Measurements from ENCODE around the gene SPATS2.
"Not testable (repeated sequence)": the region's sequence is repeated elsewhere in the genome, so short reads cannot be mapped to it uniquely, and the experiment has no call there.

SPATS2 gene

DNA sequence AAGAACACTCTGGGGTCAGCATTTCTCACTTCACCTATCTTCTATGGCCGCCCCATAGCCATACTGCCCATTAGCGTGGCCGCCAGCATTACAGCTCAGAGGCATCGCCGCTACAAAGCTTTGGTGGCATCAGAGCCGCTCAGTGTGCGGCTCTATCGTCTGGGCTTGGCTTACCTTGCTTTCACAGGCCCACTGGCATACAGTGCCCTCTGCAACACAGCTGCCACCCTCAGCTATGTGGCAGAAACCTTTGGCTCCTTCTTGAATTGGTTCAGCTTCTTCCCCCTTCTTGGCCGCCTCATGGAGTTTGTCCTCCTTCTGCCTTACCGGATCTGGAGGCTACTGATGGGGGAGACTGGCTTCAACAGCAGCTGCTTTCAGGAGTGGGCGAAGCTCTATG, 18.0 kb upstream of the SPATS2 start:
- in situ Hi-C loops (cut with MboI; ENCODE audit: low sequenced_read_pairs) = no loop called here

DNA sequence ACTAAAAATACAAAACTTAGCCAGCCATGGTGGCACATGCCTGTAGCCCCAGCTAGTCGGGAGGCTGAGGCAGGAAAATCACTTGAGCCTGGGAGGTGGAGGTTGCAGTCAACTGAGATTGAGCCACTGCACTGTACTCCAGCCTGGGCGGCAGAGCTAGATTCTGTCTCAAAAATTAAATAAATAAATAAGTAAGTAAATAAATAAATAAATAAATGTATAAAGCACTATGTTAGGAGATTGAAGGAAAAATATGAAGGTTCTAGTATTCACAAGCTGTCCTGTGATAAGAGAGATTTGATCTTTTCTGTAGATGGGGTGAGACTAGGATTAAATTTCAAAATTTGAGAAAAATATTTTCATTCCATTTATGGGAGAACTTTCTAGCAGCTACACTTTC, 14.9 kb upstream of the SPATS2 start:
- in situ Hi-C loops (cut with MboI; ENCODE audit: low sequenced_read_pairs) = no loop called here

DNA sequence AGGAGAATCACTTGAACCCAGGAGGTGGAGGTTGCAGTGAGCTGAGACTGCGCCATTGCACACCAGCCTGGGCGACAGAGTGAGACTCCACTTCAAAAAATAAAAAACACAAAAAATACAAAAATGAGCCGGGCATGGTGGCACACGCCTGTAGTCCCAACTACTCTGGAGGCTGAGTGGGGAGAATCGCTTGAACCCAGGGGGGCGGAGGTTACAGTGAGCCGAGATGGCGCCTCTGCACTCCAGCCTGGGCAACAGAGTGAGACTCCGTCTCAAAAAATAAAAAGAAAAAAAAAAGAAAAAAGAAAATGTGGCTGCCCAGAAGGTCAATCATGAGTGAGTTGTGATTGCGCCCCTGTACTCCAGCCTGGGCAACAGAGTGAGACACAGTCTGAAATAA, 11.3 kb upstream of the SPATS2 start:
- in situ Hi-C loops (cut with MboI; ENCODE audit: low sequenced_read_pairs) = no loop called here

GRCh38 chr12:49357103-49357678, 10.1 kb upstream of the SPATS2 start:
- in situ Hi-C loops (cut with MboI; ENCODE audit: low sequenced_read_pairs) = no loop called here

DNA sequence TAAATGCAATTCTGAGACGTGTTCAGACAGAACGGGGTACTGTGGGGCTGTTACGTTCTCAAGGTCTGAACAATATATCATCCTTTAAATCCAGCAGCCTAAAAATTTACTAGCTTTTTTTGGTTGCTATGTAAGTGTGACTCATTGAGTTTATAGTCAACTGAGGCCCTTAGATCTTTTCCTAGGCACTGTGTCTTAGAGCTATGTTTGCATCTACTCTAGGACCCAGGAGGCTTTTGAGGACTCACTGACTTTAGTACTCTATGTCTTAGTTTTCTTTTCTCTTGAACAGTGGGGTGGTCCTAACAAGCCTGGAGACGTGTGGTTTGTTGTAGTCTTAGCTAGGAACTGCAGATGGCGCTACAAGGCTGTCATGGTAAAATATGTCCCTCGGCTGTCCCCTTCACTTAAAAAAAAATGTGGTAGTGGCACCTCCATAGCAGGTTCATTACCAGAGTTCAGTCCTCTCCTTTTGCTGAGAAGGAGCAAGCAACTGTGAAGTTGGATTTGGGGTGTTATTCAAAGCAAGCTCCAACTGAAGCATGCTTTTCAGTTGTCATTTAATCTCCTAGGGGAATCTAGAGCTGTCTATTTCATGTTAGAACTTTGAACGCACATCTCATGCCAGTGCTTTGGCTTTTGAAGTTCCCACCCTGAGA, 8.7 kb upstream of the SPATS2 start:
- in situ Hi-C loops (cut with MboI; ENCODE audit: low sequenced_read_pairs) = no loop called here

GRCh38 chr12:49359671-49360070, 7.6 kb upstream of the SPATS2 start:
- in situ Hi-C loops (cut with MboI; ENCODE audit: low sequenced_read_pairs) = loop anchor here (5.0 kb wide), 1 partner anchor 158 kb away; no protein-coding TSS in a partner anchor

- in situ Hi-C loops (cut with MboI; ENCODE audit: low sequenced_read_pairs) = loop anchor here (5.0 kb wide), 1 partner anchor 155 kb away; no protein-coding TSS in a partner anchor
Measured at GRCh38 chr12:49362077-49362476, 5.2 kb upstream of the SPATS2 start.

DNA sequence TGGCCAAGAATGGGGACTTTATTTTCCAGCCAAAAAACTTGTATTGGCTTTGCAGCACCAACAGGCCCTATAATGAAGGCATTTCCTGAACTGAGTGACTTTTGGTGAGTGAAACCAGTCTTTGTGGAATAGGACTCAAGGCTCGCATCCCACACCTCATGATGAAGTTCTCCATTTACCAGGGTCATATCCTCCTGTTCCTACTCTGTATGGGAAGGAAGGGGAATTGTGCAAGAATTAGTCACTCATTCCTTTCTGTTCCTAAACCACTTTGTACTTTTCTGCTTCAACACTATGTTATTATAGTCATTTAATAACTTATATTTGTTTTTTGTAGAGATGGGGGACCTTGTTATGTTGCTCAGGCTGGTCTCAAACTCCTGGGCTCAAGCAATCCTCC, 2.3 kb upstream of the SPATS2 start:
- in situ Hi-C loops (cut with MboI; ENCODE audit: low sequenced_read_pairs) = loop anchor here (5.0 kb wide), 1 partner anchor 152 kb away; no protein-coding TSS in a partner anchor

DNA sequence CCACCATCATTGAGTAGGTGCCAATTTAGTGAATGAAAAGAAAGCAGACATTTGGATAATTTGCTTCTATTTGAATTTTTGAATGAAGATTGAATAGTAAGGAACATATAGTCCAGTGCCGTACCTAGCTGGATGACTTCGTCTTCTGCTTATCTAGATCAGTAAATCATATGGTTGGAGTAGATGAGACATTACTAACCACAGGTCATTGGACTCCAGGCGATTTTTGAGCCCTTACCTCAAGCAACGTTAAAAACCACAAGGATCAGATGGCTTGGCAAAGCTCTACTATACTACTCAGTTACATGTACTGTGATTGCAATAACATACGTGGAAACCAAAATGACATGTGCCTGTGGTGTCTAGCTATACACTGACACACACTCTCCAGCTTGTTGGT, 1.7 kb upstream of the SPATS2 start:
- in situ Hi-C loops (cut with MboI; ENCODE audit: low sequenced_read_pairs) = no loop called here

DNA sequence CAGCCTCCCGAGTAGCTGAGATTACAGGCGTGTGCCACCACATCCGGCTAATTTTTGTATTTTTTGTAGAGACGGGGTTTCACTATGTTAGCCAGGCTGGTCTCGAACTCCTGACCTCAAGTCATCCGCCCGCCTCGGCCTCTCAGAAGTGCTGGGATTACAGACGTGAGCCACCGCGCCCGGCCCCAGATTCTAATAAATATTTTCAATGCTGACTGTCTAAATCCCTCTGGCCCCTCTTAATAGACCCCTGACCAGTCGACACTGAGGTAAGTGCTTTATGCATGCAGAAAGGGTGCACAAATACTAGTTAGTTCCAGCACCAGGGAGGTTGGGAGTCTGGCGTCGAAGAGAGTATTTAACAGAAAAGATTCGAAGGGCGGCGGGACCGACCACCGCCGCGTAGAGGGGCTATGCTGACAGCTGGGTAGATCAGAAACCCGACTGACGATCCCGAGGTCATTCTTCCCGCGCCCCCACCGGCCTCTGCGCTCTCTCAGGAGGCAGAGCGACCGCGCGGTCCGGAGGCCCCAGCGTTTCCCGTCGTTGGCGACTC, 1.1 kb upstream of the SPATS2 start:
- in situ Hi-C loops (cut with MboI; ENCODE audit: low sequenced_read_pairs) = no loop called here

DNA sequence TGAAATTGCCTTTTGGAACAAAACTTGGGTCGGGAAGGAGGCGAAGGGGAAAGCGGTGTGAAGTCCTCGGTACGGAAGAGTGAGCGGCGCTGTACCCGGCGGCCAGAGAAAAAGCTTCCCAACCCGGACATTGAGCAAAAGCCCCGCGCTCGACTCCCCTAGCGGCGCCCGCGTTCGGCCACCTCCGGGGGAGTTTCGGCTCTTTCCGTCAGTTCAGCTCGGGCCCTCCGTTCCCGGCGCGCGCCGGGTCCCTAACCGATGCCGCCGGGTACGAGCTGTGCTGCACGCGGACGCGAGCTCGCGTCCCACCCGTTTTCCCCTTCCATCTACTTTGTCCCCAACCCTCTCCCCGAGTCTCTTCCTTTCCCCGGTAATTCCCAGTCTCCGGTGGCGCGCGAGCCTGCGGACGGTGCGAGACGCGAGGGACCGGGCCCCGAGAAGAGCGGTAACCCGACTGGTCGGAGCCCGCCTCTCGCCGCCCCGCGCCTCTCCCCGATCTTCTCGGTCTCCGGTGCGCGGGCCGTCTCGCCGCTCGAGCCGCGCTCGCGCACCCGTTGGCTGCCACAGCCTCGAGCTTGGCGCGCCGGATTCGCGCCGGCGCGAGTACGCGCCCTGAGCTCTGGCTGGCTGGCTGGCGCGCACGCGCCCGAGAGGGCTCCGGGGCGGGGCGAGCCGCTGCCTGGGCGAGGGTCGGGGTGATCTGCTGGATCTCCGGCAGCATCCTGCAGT, 446 bp upstream of the SPATS2 start:
- in situ Hi-C loops (cut with MboI; ENCODE audit: low sequenced_read_pairs) = no loop called here

GRCh38 chr12:49368240-49368600, 958 bp downstream of the SPATS2 start:
- in situ Hi-C loops (cut with MboI; ENCODE audit: low sequenced_read_pairs) = no loop called here

DNA sequence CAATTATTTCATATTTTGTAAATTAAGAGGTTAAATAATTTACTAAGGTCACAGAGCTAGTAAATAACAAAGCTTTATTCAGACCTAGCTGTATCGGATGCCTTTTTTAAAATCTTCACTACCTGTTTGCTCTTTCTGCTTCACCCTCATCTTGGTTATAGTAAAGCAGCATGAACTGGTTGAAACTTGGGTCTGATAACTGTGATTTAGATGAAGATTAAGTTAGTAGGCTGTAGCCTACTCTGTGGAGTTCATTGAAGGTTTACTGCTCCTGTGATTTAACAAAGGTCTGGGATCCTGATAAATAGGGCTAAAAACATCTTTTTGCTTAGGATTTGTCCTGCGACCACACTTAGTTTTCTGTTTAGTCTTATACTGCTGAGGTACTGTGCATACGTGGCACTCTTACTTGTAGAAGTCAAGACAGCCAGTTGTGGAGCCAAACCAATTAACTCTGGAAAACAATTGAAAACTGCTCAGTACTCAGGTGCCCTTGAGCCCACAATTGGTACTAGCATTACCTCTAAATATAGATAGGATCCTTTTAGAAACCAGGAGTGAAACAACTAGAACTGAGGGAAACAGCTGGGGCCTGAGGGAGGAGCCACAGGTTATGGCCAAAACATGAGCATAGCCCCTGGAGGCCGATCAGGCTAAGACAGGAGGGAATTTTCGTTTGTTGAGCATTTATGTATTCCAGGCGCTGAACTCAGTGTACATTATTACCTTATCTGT, 2.3 kb downstream of the SPATS2 start:
- in situ Hi-C loops (cut with MboI; ENCODE audit: low sequenced_read_pairs) = no loop called here

- in situ Hi-C loops (cut with MboI; ENCODE audit: low sequenced_read_pairs) = no loop called here
Measured at GRCh38 chr12:49370539-49370938, 3.3 kb downstream of the SPATS2 start.

DNA sequence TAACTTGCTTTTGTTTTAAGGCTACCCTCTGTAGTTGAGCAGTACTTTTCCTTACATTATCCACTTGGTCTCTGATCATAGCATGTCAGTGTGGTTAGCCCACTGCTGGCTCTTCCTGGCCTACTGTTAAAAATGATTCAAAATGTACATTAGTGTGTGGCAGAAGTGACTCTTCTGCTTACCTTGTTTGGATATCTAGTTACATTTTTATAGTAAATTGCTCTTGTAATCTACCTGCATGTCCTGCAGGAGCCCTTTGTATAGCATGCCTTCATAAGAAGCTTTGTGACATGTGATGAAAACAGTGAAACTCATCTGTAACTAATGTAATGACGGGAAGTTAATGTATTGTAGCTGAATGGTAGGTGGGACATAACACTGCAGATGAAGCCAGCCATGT, 8.1 kb downstream of the SPATS2 start:
- in situ Hi-C loops (cut with MboI; ENCODE audit: low sequenced_read_pairs) = no loop called here

DNA sequence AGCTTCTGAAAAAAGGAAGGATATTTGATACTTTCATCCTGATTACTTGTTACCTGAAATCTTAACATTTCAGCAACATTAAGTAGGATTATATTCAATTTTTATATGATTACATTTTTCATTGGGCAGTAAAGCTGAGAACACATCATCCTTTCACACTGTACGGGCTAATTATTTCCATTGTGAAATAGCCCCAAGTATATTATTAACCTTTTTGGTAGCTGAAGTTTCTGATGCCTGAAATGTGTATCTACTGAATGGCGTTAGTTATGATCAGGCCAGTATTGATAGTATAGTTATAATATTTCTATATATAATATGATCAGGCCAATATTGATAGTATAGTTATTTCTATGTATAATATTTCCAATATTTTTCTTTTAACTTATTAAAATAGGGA, 10.1 kb downstream of the SPATS2 start:
- in situ Hi-C loops (cut with MboI; ENCODE audit: low sequenced_read_pairs) = no loop called here

- in situ Hi-C loops (cut with MboI; ENCODE audit: low sequenced_read_pairs) = not testable (repeated sequence)
Measured at GRCh38 chr12:49380184-49380583, 12.9 kb downstream of the SPATS2 start.

GRCh38 chr12:49388682-49389386, 21.6 kb downstream of the SPATS2 start:
- in situ Hi-C loops (cut with MboI; ENCODE audit: low sequenced_read_pairs) = no loop called here

DNA sequence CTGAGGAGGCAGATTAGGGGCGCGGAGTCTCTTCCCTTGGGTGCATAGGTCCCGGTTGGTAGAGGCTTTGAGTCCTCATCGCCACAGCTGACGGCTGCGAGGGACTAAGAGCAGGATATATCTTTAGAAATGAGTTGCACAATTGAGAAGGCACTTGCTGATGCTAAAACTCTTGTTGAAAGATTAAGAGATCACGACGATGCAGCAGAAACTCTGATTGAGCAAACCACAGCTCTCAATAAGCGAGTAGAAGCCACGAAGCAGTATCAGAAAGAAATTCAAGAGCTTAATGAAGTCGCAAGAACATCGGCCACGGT, 22.1 kb downstream of the SPATS2 start:
- in situ Hi-C loops (cut with MboI; ENCODE audit: low sequenced_read_pairs) = no loop called here

DNA sequence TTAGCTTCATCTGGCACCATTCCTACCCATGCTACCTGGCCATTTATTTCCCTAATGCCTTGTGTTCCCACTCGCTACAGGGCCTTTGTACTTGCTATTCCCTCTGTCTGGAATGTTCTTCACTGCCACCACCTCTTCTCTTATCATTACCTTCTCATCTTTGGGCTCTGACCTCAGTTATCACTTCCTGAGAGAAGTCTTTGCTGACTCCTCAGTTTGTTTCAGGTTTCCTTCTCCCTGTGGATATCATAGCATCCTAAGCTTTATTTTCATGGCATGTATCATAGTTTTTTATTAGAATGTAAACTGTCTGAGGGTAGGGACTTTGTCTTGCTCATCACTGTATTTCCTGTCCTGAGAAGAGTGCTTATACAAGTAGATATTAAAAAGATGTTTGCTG, 29.7 kb downstream of the SPATS2 start:
- in situ Hi-C loops (cut with MboI; ENCODE audit: low sequenced_read_pairs) = no loop called here

- in situ Hi-C loops (cut with MboI; ENCODE audit: low sequenced_read_pairs) = no loop called here
Measured at GRCh38 chr12:49400304-49400703, 33.0 kb downstream of the SPATS2 start.
